Fibroblast of pulmonary artery (primary cell): ENCODE results near the gene TLL2.

ENCODE experiments used
- DNase-seq: peaks from one replicate; pipeline ENCODE4 v3.0.0-alpha.2; 2010; ENCODE audit warnings: low read depth
- H3K4me3 ChIP-seq: replicated peaks from 2 replicates; pipeline ENCODE4 v1.5.1; 2011; ENCODE audit warnings: low read depth, mild to moderate bottlenecking, control low read depth, low read length, moderate library complexity
- CTCF ChIP-seq: IDR thresholded peaks from 2 replicates; pipeline ENCODE4 v1.5.1; 2011; ENCODE audit warnings: mild to moderate bottlenecking, control low read depth, low read length, inconsistent platforms; ENCODE audit errors: missing control alignments

The TLL2 gene

GRCh38 chr10:96339956-96340904 is 173.5 kb downstream of the TLL2 start:
- DNase-seq, result peak; percentile 71
- peak; percentile 79 for TF ChIP-seq CTCF
- no peak overlapping the region for H3K4me3 ChIP-seq

GRCh38 chr10:96339383-96339782 is 174.3 kb downstream of the TLL2 start:
- DNase-seq, result no peak
- TF ChIP-seq CTCF, result no peak
- no peak overlapping the region for H3K4me3 ChIP-seq

- no peak for TF ChIP-seq CTCF
- H3K4me3 ChIP-seq, result no peak overlapping the region
- DNase-seq, result no peak
Measured at GRCh38 chr10:96338279-96338925, 175.3 kb downstream of the TLL2 start.

- H3K4me3 ChIP-seq, result no peak overlapping the region
- no peak for TF ChIP-seq CTCF
Measured at GRCh38 chr10:96337106-96337505, 176.6 kb downstream of the TLL2 start.

GRCh38 chr10:96334616-96335526 is 178.9 kb downstream of the TLL2 start:
- TF ChIP-seq CTCF, result peak; percentile 88
- no peak overlapping the region for H3K4me3 ChIP-seq
- peak; percentile 57 for DNase-seq

More at GRCh38 chr10:96337106-96337505, 176.6 kb downstream of the TLL2 start:
- DNase-seq, result no peak

- H3K4me3 ChIP-seq, result no peak overlapping the region
- no peak for TF ChIP-seq CTCF
- no peak for DNase-seq
Measured at GRCh38 chr10:96333101-96333500, 180.6 kb downstream of the TLL2 start.
